ENCODE results near the gene SERPINA9. TPM values are rescaled to one million over a fixed set of nuclear protein-coding genes. Genes with fewer than 3 reads are reported as not detected.

Gene SERPINA9
- total RNA-seq, result not detected

GRCh38 chr14:94476023-94476422 is at the start of gene SERPINA9:
Gene SERPINA9 (minus strand): TSS chr14:94476197. CDS start chr14:94469840, 6,357 bp downstream.
- Histone ChIP-seq H3K36me3 (no peaks in the 10 kb centered on the region), H3K9me3 (no peaks in the 10 kb centered on the region), H3K27me3 (replicated peaks; ENCODE audit: insufficient read depth) (peaks cover 2% of the 10 kb centered on the region), H3K4me1 (replicated peaks) (no peaks in the 10 kb centered on the region), H3K4me3 (no peak within 1 kb of the TSS), H3K27ac (no peak within 1 kb of the TSS)
- TF ChIP-seq CTCF (IDR thresholded peaks at IDR 0.05) (no peak), POLR2A (IDR thresholded peaks at IDR 0.05) (no peak), POLR2AphosphoS5 (IDR thresholded peaks at IDR 0.05) (no peak)
- intact Hi-C loops (cut with DNase I), result no loop called here
- WGBS, result 90% methylated on average over 2 of the region's 2 CpGs
- no peak for DNase-seq (ENCODE audit: low spot score)

GRCh38 chr14:94524093-94524492 is 48.1 kb upstream of the SERPINA9 start:
- no peaks in the 10 kb centered on the region for H3K9me3 ChIP-seq

GRCh38 chr14:94523265-94523664 is 47.3 kb upstream of the SERPINA9 start:
- 95% methylated on average over 8 of the region's 8 CpGs for WGBS
- H3K36me3 ChIP-seq, result no peaks in the 10 kb centered on the region
- TF ChIP-seq CTCF (IDR thresholded peaks at IDR 0.05) (no peak), POLR2A (IDR thresholded peaks at IDR 0.05) (no peak), POLR2AphosphoS5 (IDR thresholded peaks at IDR 0.05) (no peak)
- H3K4me1 ChIP-seq (replicated peaks), result no peaks in the 10 kb centered on the region
- no peak for DNase-seq (ENCODE audit: low spot score)
- H3K27me3 ChIP-seq (replicated peaks; ENCODE audit: insufficient read depth), result no peaks in the 10 kb centered on the region
- no peak overlapping the region for H3K4me3 ChIP-seq
- intact Hi-C loops (cut with DNase I), result no loop called here
- no peak overlapping the region for H3K27ac ChIP-seq
- no peaks in the 10 kb centered on the region for H3K9me3 ChIP-seq

More at GRCh38 chr14:94524093-94524492, 48.1 kb upstream of the SERPINA9 start:
- no peaks in the 10 kb centered on the region for H3K27me3 ChIP-seq (replicated peaks; ENCODE audit: insufficient read depth)
- intact Hi-C loops (cut with DNase I), result no loop called here
- DNase-seq (ENCODE audit: low spot score), result no peak
- no peaks in the 10 kb centered on the region for H3K36me3 ChIP-seq
- no peaks in the 10 kb centered on the region for H3K4me1 ChIP-seq (replicated peaks)
- no peak overlapping the region for H3K27ac ChIP-seq
- TF ChIP-seq CTCF (IDR thresholded peaks at IDR 0.05) (no peak), POLR2A (IDR thresholded peaks at IDR 0.05) (no peak), POLR2AphosphoS5 (IDR thresholded peaks at IDR 0.05) (no peak)
- WGBS, result 73% methylated on average over 3 of the region's 3 CpGs
- no peak overlapping the region for H3K4me3 ChIP-seq

- no peaks in the 10 kb centered on the region for H3K36me3 ChIP-seq
- intact Hi-C loops (cut with DNase I), result no loop called here
- no peak for TF ChIP-seq POLR2A (IDR thresholded peaks at IDR 0.05)
- TF ChIP-seq POLR2AphosphoS5 (IDR thresholded peaks at IDR 0.05), result no peak
- TF ChIP-seq CTCF (IDR thresholded peaks at IDR 0.05), result no peak
- no peaks in the 10 kb centered on the region for H3K27me3 ChIP-seq (replicated peaks; ENCODE audit: insufficient read depth)
- H3K27ac ChIP-seq, result no peak overlapping the region
- H3K9me3 ChIP-seq, result no peaks in the 10 kb centered on the region
- no peak overlapping the region for H3K4me3 ChIP-seq
- H3K4me1 ChIP-seq (replicated peaks), result no peaks in the 10 kb centered on the region
- no peak for DNase-seq (ENCODE audit: low spot score)
- 94% methylated on average over 7 of the region's 7 CpGs for WGBS
These were observed 46.2 kb upstream of the SERPINA9 start for GRCh38 chr14:94522115-94522724.
